Left ventricle myocardium inferior (tissue), 1 donor: ENCODE results near the gene MYO16. TPM values are rescaled to one million over a fixed set of nuclear protein-coding genes. Genes with fewer than 3 reads are reported as not detected.

Experiments used
- DNase-seq: peaks from one replicate; pipeline ENCODE4 v3.0.0-alpha.2; 2020
- H3K27ac ChIP-seq: fragments of 200-600 bp; replicated peaks from 2 replicates; pipeline ENCODE4 v1.8.0; 2021
- H3K27me3 ChIP-seq: fragments of 200-600 bp; 2 replicates; pipeline ENCODE4 v1.8.0; 2021; ENCODE audit warnings: low read depth
- H3K36me3 ChIP-seq: fragments of 200-600 bp; 2 replicates; pipeline ENCODE4 v1.8.0; 2021
- H3K4me1 ChIP-seq: fragments of 200-600 bp; 2 replicates; pipeline ENCODE4 v1.8.0; 2021
- H3K4me3 ChIP-seq: fragments of 200-600 bp; 2 replicates; pipeline ENCODE4 v1.8.0; 2021; ENCODE audit warnings: mild to moderate bottlenecking, moderate library complexity
- H3K9me3 ChIP-seq: fragments of 200-600 bp; replicated peaks from 2 replicates; pipeline ENCODE4 v1.8.0; 2021
- intact Hi-C: fragments of 100-400 bp; cut with micrococcal nuclease; formaldehyde crosslinking; loops from one replicate; pipeline ENCODE4 v1.11.0; 2022
- total RNA-seq: library from RNA; stranded (reverse); fragmentation: NEBNext Ultra II Directional; extraction: Animal tissue kit (Norgen Biotek cat#: 25700); gene quantifications from one replicate; pipeline ENCODE4 v1.2.1, GENCODE V29; 2021
- TF ChIP-seq, protein P1 (sequence below): fragments of 200-600 bp; IDR thresholded peaks from 2 replicates; pipeline ENCODE4 v1.8.0; 2021; ENCODE audit warnings: antibody characterized with exemption, mild to moderate bottlenecking, borderline replicate concordance
- donor health status: DM: no; HTN: yes; CAD: no; lungs with severe emphysema.

Gene MYO16
- total RNA-seq, 1 donor from 2014 or later: 1.7 TPM

DNA sequence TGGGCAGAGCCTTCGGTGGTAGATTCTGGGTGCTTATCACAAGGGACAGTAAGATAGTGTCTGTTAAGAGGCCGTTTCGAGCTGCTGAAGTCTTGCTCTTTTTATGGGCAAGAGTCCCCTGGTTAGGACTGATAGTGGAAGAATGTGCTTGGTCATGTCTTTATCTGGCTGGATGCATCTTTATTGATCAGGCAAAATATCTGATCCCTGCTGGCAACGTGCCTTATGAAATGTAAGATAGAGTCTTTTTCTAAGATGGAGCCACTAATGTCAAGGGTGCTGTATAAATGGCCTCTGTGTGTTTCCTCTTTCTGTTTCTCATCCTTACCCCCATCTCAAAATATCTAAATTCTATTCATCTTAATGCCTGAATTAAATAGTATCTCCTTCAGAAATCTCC, 53.3 kb downstream of the MYO16 start:
- no peak for DNase-seq
- H3K4me1 ChIP-seq: no peaks in the 10 kb centered on the region
- H3K36me3 ChIP-seq: no peaks in the 10 kb centered on the region
- intact Hi-C loops: no loop called here
- H3K9me3 ChIP-seq: no peaks in the 10 kb centered on the region
- no peak overlapping the region for H3K27ac ChIP-seq
- TF ChIP-seq, protein P1, sequence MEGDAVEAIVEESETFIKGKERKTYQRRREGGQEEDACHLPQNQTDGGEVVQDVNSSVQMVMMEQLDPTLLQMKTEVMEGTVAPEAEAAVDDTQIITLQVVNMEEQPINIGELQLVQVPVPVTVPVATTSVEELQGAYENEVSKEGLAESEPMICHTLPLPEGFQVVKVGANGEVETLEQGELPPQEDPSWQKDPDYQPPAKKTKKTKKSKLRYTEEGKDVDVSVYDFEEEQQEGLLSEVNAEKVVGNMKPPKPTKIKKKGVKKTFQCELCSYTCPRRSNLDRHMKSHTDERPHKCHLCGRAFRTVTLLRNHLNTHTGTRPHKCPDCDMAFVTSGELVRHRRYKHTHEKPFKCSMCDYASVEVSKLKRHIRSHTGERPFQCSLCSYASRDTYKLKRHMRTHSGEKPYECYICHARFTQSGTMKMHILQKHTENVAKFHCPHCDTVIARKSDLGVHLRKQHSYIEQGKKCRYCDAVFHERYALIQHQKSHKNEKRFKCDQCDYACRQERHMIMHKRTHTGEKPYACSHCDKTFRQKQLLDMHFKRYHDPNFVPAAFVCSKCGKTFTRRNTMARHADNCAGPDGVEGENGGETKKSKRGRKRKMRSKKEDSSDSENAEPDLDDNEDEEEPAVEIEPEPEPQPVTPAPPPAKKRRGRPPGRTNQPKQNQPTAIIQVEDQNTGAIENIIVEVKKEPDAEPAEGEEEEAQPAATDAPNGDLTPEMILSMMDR: no peak
- no peak overlapping the region for H3K4me3 ChIP-seq
- H3K27me3 ChIP-seq: peaks cover 6% of the 10 kb centered on the region

DNA sequence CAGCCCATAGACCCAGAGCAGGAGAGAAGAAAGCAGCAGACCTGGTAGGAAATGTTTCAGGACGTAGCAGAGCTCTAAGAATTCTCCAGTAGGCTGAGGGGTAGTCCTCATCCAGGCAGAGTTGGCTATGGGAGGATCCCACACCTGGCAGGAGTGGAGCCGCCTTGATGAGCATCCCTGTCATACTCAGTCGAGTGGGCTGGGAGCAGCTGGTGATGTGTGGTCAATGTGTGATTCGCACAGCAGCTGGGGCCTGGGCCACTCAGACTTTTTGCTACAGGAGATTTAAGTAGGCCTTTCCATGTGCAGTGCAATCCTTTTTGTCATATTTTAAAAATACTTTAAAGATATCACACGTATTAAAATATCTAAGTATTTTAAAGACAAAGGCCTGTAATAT, 56.6 kb downstream of the MYO16 start:
- H3K4me3 ChIP-seq: no peak overlapping the region
- H3K27ac ChIP-seq: no peak overlapping the region
- H3K4me1 ChIP-seq: no peaks in the 10 kb centered on the region
- TF ChIP-seq, protein P1: no peak
- no peaks in the 10 kb centered on the region for H3K9me3 ChIP-seq
- DNase-seq: no peak
- H3K36me3 ChIP-seq: no peaks in the 10 kb centered on the region
- H3K27me3 ChIP-seq: peaks cover 6% of the 10 kb centered on the region
- intact Hi-C loops: no loop called here

DNA sequence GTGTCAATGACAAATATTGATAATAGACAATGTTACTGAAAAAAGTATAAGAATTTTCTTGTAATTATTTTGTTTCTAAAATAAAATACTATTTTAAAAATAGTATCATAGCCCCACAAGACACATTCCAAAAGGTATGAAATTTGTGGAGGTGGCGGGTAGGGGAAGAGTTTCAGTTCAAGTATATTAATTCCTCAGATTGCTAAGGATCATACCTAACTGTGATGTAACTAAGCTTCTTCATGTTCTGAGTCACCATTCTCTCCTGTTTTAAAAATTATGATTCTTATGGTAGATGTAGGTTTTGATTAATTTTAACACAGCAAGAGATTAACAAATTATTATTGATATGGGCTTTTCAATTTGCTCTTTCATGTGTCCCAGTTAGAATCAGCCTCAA, 61.3 kb downstream of the MYO16 start:
- TF ChIP-seq, protein P1: no peak
- Histone ChIP-seq H3K4me1 (no peaks in the 10 kb centered on the region), H3K4me3 (no peak overlapping the region), H3K27ac (no peak overlapping the region), H3K9me3 (no peaks in the 10 kb centered on the region), H3K27me3 (no peaks in the 10 kb centered on the region), H3K36me3 (no peaks in the 10 kb centered on the region)
- intact Hi-C loops: no loop called here
- DNase-seq: no peak

DNA sequence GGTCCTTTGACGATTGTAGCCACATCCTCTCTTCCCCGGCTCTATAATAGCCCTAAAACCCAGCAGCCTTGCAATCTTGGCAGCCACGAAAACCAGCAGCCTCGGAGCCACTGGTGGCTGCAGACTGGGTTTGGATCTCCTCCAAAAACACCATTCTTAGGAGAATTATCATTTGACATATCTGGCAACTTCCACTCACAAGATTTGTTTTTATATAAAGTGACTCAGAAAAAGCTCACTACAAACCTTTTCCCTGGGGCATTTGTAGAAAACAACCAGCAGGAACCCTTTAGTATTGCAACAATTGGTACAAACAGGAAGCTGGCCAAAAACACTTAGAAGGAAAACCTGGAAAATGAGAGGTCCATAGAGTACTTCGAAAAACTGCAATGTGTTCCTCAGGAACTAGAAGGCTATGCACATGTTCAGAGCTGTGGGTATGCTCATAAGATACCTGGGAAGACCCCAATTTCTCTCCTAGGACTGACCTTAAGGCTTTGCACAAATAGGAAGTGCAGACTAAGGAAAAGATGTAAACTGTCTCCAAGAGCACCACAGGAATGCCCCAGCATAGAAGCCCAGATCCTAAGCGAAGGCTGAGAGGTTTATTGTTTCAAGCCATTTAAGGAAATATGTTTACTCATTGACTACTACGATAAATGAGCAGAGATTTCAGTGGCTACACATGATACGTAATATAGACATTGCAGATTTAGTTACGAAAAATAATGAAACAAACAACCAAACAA, 71.2 kb downstream of the MYO16 start:
- no peak for DNase-seq
- Histone ChIP-seq H3K27ac (no peak overlapping the region), H3K27me3 (no peaks in the 10 kb centered on the region), H3K9me3 (peaks cover 30% of the 10 kb centered on the region), H3K36me3 (no peaks in the 10 kb centered on the region), H3K4me1 (no peaks in the 10 kb centered on the region), H3K4me3 (no peak overlapping the region)
- intact Hi-C loops: no loop called here
- TF ChIP-seq, protein P1: no peak

DNA sequence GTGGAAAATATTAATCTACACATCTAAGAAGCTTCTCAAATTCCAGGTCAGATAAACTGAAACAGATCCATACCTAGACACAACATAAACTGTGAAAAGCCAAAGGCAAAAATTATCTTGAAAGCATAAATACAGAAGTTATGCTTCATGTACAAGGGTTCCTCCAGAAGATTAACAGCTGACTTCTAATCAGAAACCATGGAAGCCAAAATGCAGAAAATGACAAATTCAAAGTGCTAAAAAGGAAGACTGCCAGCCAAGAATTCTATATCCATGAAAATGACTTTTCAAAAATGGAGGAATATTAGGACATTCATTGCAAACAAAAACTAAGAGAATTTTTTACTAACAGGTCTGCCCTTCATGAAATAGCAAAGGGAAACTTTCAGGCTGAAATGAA, 72.8 kb downstream of the MYO16 start:
- intact Hi-C loops: no loop called here
- H3K36me3 ChIP-seq: no peaks in the 10 kb centered on the region
- H3K9me3 ChIP-seq: peaks cover 30% of the 10 kb centered on the region
- H3K4me1 ChIP-seq: no peaks in the 10 kb centered on the region
- DNase-seq: no peak
- H3K4me3 ChIP-seq: no peak overlapping the region
- H3K27ac ChIP-seq: no peak overlapping the region
- TF ChIP-seq, protein P1: no peak
- H3K27me3 ChIP-seq: no peaks in the 10 kb centered on the region
